Gastrocnemius medialis (tissue), 4 donors: ENCODE data around the gene ABCC4. TPM values are rescaled to one million over a fixed set of nuclear protein-coding genes. Genes with fewer than 3 reads are reported as not detected.

ENCODE experiments used
- ATAC-seq, 2 donors: fragments of 150-250 bp; one replicate each; pipeline ENCODE4 v1.9.1; 2016
- DNase-seq, 2 donors: peaks; one replicate each; pipeline ENCODE4 v3.0.0-alpha.2; 2019
- H3K27ac ChIP-seq, 4 donors: fragments of 200-600 bp; sonication (generic); 1 replicate in 1 of 4; 2 replicates in 3 of 4; pipeline ENCODE4 v1.5.1; 2016 to 2018; ENCODE audit warnings: mild to moderate bottlenecking in 2 of 4, moderate library complexity in 1 of 4
- H3K27me3 ChIP-seq, 3 donors: fragments of 200-600 bp; sonication (generic) in 2 of 3; 1 replicate in 1 of 3; 2 replicates in 2 of 3; pipeline versions ENCODE4 v1.5.1 to v1.6.0; 2016 to 2019; ENCODE audit warnings: mild to moderate bottlenecking in 1 of 3, moderate library complexity in 1 of 3
- H3K36me3 ChIP-seq, 2 donors: fragments of 200-600 bp; sonication (generic) in 1 of 2; one replicate each; pipeline ENCODE4 v1.5.1; 2017 to 2018
- H3K4me1 ChIP-seq, 2 donors: fragments of 200-600 bp; sonication (generic) in 1 of 2; one replicate each; pipeline ENCODE4 v1.5.1; 2016 to 2017; ENCODE audit warnings: mild to moderate bottlenecking in 2 of 2
- H3K4me3 ChIP-seq, 4 donors: fragments of 200-600 bp; sonication (generic) in 3 of 4; 1 replicate in 1 of 4; 2 replicates in 3 of 4; pipeline ENCODE4 v1.5.1; 2016 to 2019; ENCODE audit warnings: mild to moderate bottlenecking in 2 of 4
- H3K9me3 ChIP-seq, 3 donors: fragments of 200-600 bp; sonication (generic) in 2 of 3; 1 replicate in 1 of 3; 2 replicates in 2 of 3; pipeline ENCODE4 v1.5.1; 2016 to 2019
- POLR2A ChIP-seq, 2 donors: fragments of 450-650 bp; IDR thresholded peaks; one replicate each; pipeline ENCODE4 v1.6.1; 2017; ENCODE audit warnings: antibody characterized with exemption in 2 of 2, mild to moderate bottlenecking in 2 of 2, moderate library complexity in 2 of 2
- in situ Hi-C, 4 donors: fragments of 200-750 bp; cut with MboI; loops; one replicate each; pipeline versions ENCODE4 v1.15.0 to v1.8.0; 2017; ENCODE audit warnings: low sequenced_read_pairs in 4 of 4
- intact Hi-C: fragments of 100-400 bp; cut with DNase I; formaldehyde crosslinking; loops from one replicate; pipeline ENCODE4 v1.15.1; 2023; ENCODE audit warnings: low total_unique reads
- total RNA-seq, 4 donors: library from RNA; depleted of rRNA; stranded (reverse); fragments of >200 nt; gene quantifications; one replicate each; pipeline versions ENCODE4 v1.1.0 to v1.2.3, GENCODE V29; 2016
- TF ChIP-seq, protein P1 (sequence below), 5 experiments: fragments of 450-650 bp in 3 of 5; fragments of 200-600 bp in 2 of 5; sonication (generic) in 2 of 5; IDR thresholded peaks in 4 of 5; conservative IDR thresholded peaks in 1 of 5; 1 replicate in 4 of 5; 2 replicates in 1 of 5; pipeline ENCODE4 v1.5.1; 2016 to 2019; ENCODE audit warnings: antibody characterized with exemption in 5 of 5, mild to moderate bottlenecking in 3 of 5, moderate library complexity in 3 of 5

Gene ABCC4
- total RNA-seq, 4 donors from 2014 or later: 5.4 to 16.2 (median 11.9) TPM

DNA sequence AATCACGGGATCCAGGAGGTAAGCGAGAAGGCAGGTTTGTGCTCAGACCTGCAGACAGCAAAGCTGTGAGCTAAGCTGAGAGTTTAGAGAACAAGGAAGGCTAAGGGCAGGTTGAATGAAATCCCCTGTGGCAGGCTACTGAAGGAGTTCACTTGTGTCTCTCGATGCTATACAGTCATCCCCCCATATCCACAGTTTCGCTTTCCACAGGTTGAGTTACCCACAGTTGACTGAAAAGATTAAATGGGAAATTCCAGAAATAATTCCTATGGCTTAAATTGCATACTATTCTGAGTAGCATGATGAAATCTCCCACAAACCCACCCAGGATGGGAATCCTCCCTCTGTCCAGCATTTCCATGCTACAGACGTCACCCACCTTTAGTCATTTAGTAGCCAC is 49.6 kb downstream of the ABCC4 start:
- Histone ChIP-seq H3K36me3 (no peaks in the 10 kb centered on the region), H3K27ac (no peak overlapping the region), H3K27me3 (no peaks in the 10 kb centered on the region), H3K4me3 (no peak overlapping the region), H3K9me3 (no peaks in the 10 kb centered on the region), H3K4me1 (peaks cover 2 to 6% of the 10 kb centered on the region in 2 donors)
- TF ChIP-seq, protein P1, sequence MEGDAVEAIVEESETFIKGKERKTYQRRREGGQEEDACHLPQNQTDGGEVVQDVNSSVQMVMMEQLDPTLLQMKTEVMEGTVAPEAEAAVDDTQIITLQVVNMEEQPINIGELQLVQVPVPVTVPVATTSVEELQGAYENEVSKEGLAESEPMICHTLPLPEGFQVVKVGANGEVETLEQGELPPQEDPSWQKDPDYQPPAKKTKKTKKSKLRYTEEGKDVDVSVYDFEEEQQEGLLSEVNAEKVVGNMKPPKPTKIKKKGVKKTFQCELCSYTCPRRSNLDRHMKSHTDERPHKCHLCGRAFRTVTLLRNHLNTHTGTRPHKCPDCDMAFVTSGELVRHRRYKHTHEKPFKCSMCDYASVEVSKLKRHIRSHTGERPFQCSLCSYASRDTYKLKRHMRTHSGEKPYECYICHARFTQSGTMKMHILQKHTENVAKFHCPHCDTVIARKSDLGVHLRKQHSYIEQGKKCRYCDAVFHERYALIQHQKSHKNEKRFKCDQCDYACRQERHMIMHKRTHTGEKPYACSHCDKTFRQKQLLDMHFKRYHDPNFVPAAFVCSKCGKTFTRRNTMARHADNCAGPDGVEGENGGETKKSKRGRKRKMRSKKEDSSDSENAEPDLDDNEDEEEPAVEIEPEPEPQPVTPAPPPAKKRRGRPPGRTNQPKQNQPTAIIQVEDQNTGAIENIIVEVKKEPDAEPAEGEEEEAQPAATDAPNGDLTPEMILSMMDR (IDR thresholded peaks at IDR 0.05 in 4 of 5, conservative IDR thresholded peaks at IDR 0.05 in 1 of 5): no peak
- no peak for TF ChIP-seq POLR2A (IDR thresholded peaks at IDR 0.05)
- in situ Hi-C loops (no loop called here), intact Hi-C loops (no loop called here)
- DNase-seq (no peak), ATAC-seq (no peak)

DNA sequence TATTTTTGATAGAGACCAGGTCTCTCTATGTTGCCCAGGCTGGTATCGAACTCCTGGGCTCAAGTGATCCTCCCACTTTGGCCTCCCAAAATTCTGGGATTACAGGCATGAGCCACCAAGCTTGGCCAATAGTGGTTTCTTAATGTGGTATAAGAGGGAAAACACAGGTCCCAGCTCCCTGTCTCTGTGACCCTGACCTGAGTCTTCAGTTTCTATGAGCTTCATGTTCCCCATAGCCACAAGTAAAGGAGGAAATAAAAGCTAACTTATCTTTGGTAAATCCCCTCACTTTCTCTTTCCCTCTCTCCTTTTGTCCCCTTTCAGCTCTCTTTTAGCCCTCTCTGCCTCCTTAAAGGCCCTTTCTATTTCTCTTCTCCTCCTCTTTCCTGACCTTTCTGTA is 50.3 kb downstream of the ABCC4 start:
- no peak for DNase-seq
- H3K27me3 ChIP-seq: no peaks in the 10 kb centered on the region
- TF ChIP-seq POLR2A (IDR thresholded peaks at IDR 0.05): no peak
- TF ChIP-seq, protein P1 (IDR thresholded peaks at IDR 0.05 in 4 of 5, conservative IDR thresholded peaks at IDR 0.05 in 1 of 5): no peak
- ATAC-seq: no peak
- no peaks in the 10 kb centered on the region for H3K9me3 ChIP-seq
- H3K4me3 ChIP-seq: no peak overlapping the region
- intact Hi-C loops (no loop called here), in situ Hi-C loops (no loop called here)
- H3K4me1 ChIP-seq: peaks cover 1 to 6% of the 10 kb centered on the region in 2 donors
- H3K36me3 ChIP-seq: no peaks in the 10 kb centered on the region
- H3K27ac ChIP-seq: no peak overlapping the region

DNA sequence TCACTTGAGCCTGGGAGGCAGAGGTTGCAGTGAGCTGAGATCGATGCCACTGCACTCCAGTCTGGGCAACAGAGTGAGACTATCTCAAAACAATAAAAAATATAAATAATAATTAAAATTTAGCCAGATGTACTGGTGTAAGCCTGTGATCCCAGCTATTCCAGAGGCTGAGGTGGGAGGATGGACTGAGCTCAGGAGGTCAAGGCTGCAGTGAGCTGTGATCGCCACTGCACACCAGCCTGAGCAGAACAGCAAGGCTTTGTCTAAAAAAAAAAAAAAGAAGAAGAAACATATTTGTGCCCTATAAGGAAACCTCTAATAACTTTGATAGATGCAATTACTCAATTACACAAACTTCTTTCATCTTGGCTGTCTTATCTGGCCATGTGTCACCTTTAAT is 52.3 kb downstream of the ABCC4 start:
- Histone ChIP-seq H3K4me3 (no peak overlapping the region), H3K27me3 (no peaks in the 10 kb centered on the region), H3K4me1 (no peaks in the 10 kb centered on the region), H3K36me3 (no peaks in the 10 kb centered on the region), H3K27ac (no peak overlapping the region), H3K9me3 (no peaks in the 10 kb centered on the region)
- TF ChIP-seq POLR2A (IDR thresholded peaks at IDR 0.05): no peak
- TF ChIP-seq, protein P1 (IDR thresholded peaks at IDR 0.05 in 4 of 5, conservative IDR thresholded peaks at IDR 0.05 in 1 of 5): no peak
- intact Hi-C loops (no loop called here), in situ Hi-C loops (no loop called here)
- ATAC-seq: no peak
- no peak for DNase-seq

DNA sequence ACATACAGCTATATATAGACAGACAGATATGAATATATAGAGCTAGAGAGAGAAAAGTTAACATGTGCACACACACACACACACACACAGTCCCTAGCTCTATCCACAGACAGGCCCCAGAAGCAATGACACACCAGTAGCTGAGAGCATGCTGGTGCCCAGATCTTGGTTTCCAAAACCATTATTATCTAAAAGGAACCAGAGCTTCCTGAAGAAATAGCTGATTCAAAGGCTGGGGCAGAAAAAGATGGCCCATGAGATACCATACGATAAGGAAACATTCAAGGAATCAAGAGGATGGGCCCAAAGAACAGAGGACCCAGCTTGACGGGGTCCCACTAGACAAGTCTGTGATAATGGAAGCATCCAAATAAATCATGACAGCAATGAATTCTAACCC is 53.4 kb downstream of the ABCC4 start:
- no peaks in the 10 kb centered on the region for H3K36me3 ChIP-seq

More for the DNA sequence above, 53.4 kb downstream of the ABCC4 start:
- TF ChIP-seq, protein P1 (IDR thresholded peaks at IDR 0.05 in 4 of 5, conservative IDR thresholded peaks at IDR 0.05 in 1 of 5): no peak
- TF ChIP-seq POLR2A (IDR thresholded peaks at IDR 0.05): no peak
- Histone ChIP-seq H3K27ac (no peak overlapping the region), H3K4me3 (no peak overlapping the region), H3K27me3 (no peaks in the 10 kb centered on the region), H3K9me3 (no peaks in the 10 kb centered on the region), H3K4me1 (no peaks in the 10 kb centered on the region)
- in situ Hi-C loops (no loop called here), intact Hi-C loops (no loop called here)
- ATAC-seq (no peak), DNase-seq (no peak)
